RPMI8226 (cell line): ENCODE data around the gene C1QL4.
"Not testable (repeated sequence)": the region's sequence is repeated elsewhere in the genome, so short reads cannot be mapped to it uniquely, and the experiment has no call there.

Experiments
- DNase-seq: peaks from one replicate; pipeline ENCODE4 v3.0.0-alpha.2; 2015

C1QL4 gene

GRCh38 chr12:49336645-49337584 is at the start of gene C1QL4:
TSS of gene C1QL4 (minus strand) at chr12:49337188. CDS start at chr12:49336477, 711 bp downstream.
- DNase-seq, result peak; percentile 85

- not testable (repeated sequence) for DNase-seq
Observed at GRCh38 chr12:49380184-49380583, 43.2 kb upstream of the C1QL4 start.

- no peak for DNase-seq
Observed at GRCh38 chr12:49377386-49377785, 40.4 kb upstream of the C1QL4 start.

- DNase-seq, result no peak
Observed at GRCh38 chr12:49375406-49375805, 38.4 kb upstream of the C1QL4 start.

GRCh38 chr12:49370539-49370938 is 33.6 kb upstream of the C1QL4 start:
- peak; percentile 6 for DNase-seq

- peak; percentile 93 for DNase-seq
Observed at GRCh38 chr12:49369411-49370145, 32.6 kb upstream of the C1QL4 start.

- no peak for DNase-seq
Observed at GRCh38 chr12:49368240-49368600, 31.2 kb upstream of the C1QL4 start.

- DNase-seq, result peak; percentile 51
Observed at GRCh38 chr12:49367381-49368239, 30.6 kb upstream of the C1QL4 start, which contains the start of gene SPATS2. TSS of gene SPATS2 (plus strand) at chr12:49367462. CDS start at chr12:49461013, 93,551 bp downstream.

GRCh38 chr12:49366652-49367380 is 29.8 kb upstream of the C1QL4 start:
- DNase-seq, result peak; percentile 96

- DNase-seq, result no peak
Observed at GRCh38 chr12:49366096-49366651, 29.2 kb upstream of the C1QL4 start.

- DNase-seq, result no peak
Observed at GRCh38 chr12:49365542-49365941, 28.6 kb upstream of the C1QL4 start.

- no peak for DNase-seq
Observed at GRCh38 chr12:49364989-49365388, 28.0 kb upstream of the C1QL4 start.

GRCh38 chr12:49362077-49362476 is 25.1 kb upstream of the C1QL4 start:
- DNase-seq, result no peak

GRCh38 chr12:49359671-49360070 is 22.7 kb upstream of the C1QL4 start:
- DNase-seq, result no peak

GRCh38 chr12:49358483-49359141 is 21.6 kb upstream of the C1QL4 start:
- DNase-seq, result peak; percentile 78

- peak; percentile 53 for DNase-seq
Observed at GRCh38 chr12:49357103-49357678, 20.2 kb upstream of the C1QL4 start.

GRCh38 chr12:49355913-49356312 is 18.9 kb upstream of the C1QL4 start:
- DNase-seq, result no peak

GRCh38 chr12:49352351-49352750 is 15.4 kb upstream of the C1QL4 start:
- DNase-seq, result no peak

- no peak for DNase-seq
Observed at GRCh38 chr12:49349266-49349665, 12.3 kb upstream of the C1QL4 start.

- DNase-seq, result no peak
Observed at GRCh38 chr12:49348781-49349180, 11.8 kb upstream of the C1QL4 start.
